Spinal cord (tissue), 10 donors: Measurements from ENCODE around the gene SIRT3. TPM values are rescaled to one million over a fixed set of nuclear protein-coding genes. Genes with fewer than 3 reads are reported as not detected.
A peak's percentile ranks its signal among the peaks of the same experiment; 100 is the strongest.

Source experiments
- DNase-seq, 6 donors: peaks; one replicate each; pipeline versions ENCODE4 v3.0.0 to v3.0.0-alpha.2; 2013 to 2015; ENCODE audit warnings: low spot score in 6 of 6, low read depth in 4 of 6
- H3K27ac ChIP-seq: one replicate; pipeline ENCODE4 v1.5.1; 2013; ENCODE audit warnings: low read depth, low read length, control low read depth
- H3K27me3 ChIP-seq: one replicate; pipeline ENCODE4 v1.6.1; 2013; ENCODE audit warnings: low read length; ENCODE audit not compliant: control insufficient read depth, insufficient read depth
- H3K36me3 ChIP-seq: one replicate; pipeline ENCODE4 v1.6.1; 2013; ENCODE audit warnings: low read length; ENCODE audit not compliant: control insufficient read depth, insufficient read depth
- H3K4me1 ChIP-seq: one replicate; pipeline ENCODE4 v1.6.1; 2013; ENCODE audit warnings: low read length; ENCODE audit not compliant: control insufficient read depth, insufficient read depth
- H3K4me3 ChIP-seq: one replicate; pipeline ENCODE4 v1.5.1; 2013; ENCODE audit warnings: low read depth, low read length, control low read depth
- H3K9me3 ChIP-seq: one replicate; pipeline ENCODE4 v1.6.1; 2013; ENCODE audit warnings: low read length; ENCODE audit not compliant: control insufficient read depth, insufficient read depth
- WGBS: methylation state at CpG from one replicate; pipeline ENCODE4 v1.1.5; 2013; ENCODE audit warnings: missing lambda C conversion rate; ENCODE audit not compliant: insufficient coverage; 5-methylcytosine and 5-hydroxymethylcytosine counted together
- polyA plus RNA-seq, 2 donors: library from polyadenylated mRNA; unstranded; fragments of 120-200 nt; gene quantifications; one replicate each; pipeline ENCODE4 v1.2.1, GENCODE V29; 2013; ENCODE audit not compliant: insufficient read length in 2 of 2
- total RNA-seq, 2 donors: library from RNA; depleted of rRNA in 1 of 2; stranded (reverse); fragments of 120-200 nt in 1 of 2; fragments of >200 nt in 1 of 2; gene quantifications; one replicate each; pipeline versions ENCODE4 v1.2.3 to v1.2.4, GENCODE V29; 2013 to 2014
- donor health status: healthy.

SIRT3 gene
- total and polyA plus RNA-seq, 4 donors: 15.3 to 58.0 (median 34.5) TPM

DNA sequence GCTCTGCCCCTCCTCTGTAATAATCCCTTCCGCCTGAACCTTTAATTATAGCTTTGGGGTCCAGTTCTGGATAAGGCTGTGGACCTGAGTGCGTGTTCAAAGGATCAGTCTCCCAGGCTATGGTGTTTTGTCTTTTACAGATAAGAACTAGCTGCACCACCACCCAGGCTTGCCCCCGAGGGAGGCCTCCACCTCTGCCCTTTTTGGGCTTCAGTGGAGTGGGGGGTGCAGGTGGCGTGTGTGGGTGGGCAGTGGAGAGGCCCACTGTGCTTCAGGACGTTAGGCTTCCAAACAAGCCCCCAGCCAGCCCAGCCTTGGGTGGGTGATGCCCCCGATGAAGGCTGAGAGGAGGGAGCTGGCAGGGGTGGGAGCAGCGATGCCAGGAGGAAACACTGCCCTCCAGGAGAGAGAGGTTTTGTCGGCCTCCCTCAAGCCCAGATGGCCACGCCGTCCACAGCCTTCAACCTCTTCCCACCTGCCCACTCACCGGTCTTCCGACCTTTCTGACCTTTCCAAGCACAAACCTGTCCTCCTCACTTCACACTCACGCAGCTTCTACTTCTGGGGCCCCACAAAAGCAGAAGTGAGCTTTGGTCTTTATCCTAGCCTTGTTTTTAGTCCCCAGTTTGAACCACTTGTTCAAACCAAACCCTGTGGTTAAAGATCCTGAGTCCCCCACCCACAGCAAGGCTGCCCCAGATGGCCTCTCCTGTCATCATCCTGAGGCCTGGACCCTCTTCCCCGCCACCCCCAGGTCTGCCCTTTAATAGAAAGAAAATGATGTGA is 21.0 kb upstream of the SIRT3 start:
- Histone ChIP-seq H3K4me3 (no peak overlapping the region), H3K4me1 (no peaks in the 10 kb centered on the region), H3K27ac (no peak overlapping the region), H3K9me3 (peaks cover 1% of the 10 kb centered on the region), H3K36me3 (peaks cover 19% of the 10 kb centered on the region), H3K27me3 (no peaks in the 10 kb centered on the region)
- WGBS: 78% methylated on average over 8 of the region's 14 CpGs
- DNase-seq: no peak

DNA sequence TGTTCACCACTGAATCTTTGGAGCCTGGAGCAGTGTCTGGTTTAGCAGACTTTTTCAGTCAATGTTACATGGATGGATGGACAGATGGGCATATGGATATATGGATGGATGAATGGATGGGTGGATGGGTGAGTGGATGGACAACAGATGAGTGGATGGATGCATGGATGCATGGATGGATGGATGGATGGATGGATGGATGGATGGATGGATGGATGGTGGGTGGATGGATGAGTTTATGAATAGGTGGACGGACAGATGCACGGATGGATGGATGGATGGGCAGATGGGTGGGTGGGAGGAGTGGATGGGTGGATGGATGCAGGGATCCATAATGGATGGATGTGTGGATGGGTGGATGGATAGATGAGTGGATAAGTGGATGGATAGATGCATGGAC is 19.7 kb upstream of the SIRT3 start:
- 100% methylated on average over 2 of the region's 2 CpGs for WGBS
- no peak overlapping the region for H3K4me3 ChIP-seq
- DNase-seq: no peak
- H3K36me3 ChIP-seq: peaks cover 28% of the 10 kb centered on the region
- no peaks in the 10 kb centered on the region for H3K27me3 ChIP-seq
- H3K9me3 ChIP-seq: no peaks in the 10 kb centered on the region
- H3K27ac ChIP-seq: no peak overlapping the region
- no peaks in the 10 kb centered on the region for H3K4me1 ChIP-seq

DNA sequence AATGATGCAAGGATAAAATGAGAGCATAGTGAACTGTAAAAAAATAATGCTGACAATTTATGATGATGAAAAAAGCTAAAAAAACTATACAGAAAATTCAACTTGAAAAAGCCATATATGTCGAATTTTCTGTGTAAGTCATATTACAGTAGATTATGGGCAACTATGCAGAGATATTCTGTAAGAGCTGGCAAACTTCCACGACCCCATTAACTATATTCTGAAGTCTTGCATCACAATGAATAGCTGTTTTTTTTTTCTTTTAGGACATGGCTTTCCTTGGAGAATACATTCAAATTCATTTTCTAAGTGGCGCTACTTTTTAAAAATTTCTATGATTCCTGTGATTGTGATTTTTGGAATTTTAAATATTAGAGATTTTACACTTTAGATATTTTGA is 19.0 kb upstream of the SIRT3 start:
- H3K36me3 ChIP-seq: peaks cover 32% of the 10 kb centered on the region
- no CpG with 5 or more reads among the region's 3 CpGs for WGBS
- DNase-seq: peak in 1 of 6 donors; percentile 2
- no peaks in the 10 kb centered on the region for H3K4me1 ChIP-seq
- H3K4me3 ChIP-seq: no peak overlapping the region
- H3K27me3 ChIP-seq: no peaks in the 10 kb centered on the region
- no peak overlapping the region for H3K27ac ChIP-seq
- no peaks in the 10 kb centered on the region for H3K9me3 ChIP-seq

DNA sequence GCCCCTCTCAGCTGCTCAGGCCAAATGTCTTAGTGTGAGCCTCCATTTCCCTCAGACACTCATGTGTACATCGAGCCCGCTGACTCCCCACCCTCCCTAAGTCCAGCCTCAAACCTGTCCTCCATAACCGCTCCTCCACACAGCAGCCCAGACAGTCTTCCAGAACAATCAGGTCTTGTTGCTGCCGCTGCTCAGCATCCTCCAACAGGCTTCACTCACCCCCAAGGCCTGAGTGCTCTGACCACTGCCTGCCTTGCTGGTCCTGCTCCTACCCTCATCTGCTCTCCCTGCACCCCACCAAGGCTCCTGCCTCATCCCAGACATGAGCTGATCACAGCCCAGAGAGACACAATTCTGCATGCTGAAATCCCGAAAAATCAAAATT is 17.7 kb upstream of the SIRT3 start:
- Histone ChIP-seq H3K4me1 (no peaks in the 10 kb centered on the region), H3K27me3 (no peaks in the 10 kb centered on the region), H3K9me3 (no peaks in the 10 kb centered on the region), H3K36me3 (peaks cover 41% of the 10 kb centered on the region), H3K4me3 (no peak overlapping the region), H3K27ac (no peak overlapping the region)
- DNase-seq: no peak
- WGBS: 92% methylated on average over 4 of the region's 5 CpGs

DNA sequence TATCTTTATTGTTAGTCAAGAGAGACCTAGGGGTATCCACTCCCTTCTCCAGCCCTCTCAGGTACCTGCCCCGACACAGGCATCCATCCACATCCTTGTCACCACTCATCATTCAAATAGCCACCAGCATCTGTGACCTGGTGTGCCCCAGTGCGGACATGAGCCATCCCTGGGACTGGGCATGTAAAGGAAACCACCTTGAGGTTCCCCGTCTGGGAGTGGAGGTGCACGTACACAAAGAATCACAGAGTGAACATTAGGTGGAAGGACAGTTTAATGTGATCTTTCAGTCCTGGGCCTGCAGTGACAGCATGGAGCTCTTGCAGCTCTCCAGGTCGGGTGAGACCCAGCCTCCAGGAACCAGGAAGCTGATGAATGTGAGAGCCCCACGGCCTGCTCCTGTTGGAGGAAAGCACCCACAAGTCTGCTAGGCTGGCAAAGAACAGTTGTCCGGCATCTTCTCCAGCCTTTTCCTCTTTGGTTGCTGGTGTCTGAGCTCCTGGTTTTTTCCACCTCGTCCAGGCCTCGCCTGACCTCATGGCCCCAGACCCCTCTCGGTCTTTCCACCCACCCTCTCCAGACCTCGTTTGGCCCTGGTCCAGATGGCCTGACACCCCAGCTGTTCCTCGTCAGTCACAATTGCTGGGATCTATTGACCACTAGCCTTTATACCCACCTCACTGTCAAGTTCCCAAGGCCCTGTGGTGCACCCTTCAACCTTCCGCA is 17.2 kb upstream of the SIRT3 start:
- peaks cover 44% of the 10 kb centered on the region for H3K36me3 ChIP-seq
- H3K27ac ChIP-seq: no peak overlapping the region
- H3K9me3 ChIP-seq: no peaks in the 10 kb centered on the region
- H3K27me3 ChIP-seq: no peaks in the 10 kb centered on the region
- H3K4me1 ChIP-seq: no peaks in the 10 kb centered on the region
- no peak overlapping the region for H3K4me3 ChIP-seq
- DNase-seq: no peak
- 80% methylated on average over 12 of the region's 13 CpGs for WGBS

DNA sequence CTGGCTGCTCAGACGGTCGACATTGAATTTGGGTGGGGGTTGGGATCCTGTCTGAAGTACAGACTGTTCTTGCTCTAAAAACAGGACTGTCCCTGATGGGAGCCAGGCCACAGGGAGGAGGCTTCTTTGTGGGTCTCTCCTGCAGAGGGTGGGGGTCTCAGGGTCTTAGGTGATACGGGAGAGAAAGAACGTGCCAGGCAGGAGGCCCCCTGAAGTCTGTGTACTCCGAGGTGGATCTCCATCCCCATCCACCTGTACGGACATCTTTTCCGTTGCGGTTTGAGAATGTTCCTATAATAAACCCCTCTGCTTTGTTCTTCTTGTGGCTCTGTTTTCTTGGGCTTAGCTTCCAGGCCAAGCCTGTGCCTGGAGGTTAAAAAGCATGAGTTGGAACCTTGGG is 16.5 kb upstream of the SIRT3 start:
- Histone ChIP-seq H3K9me3 (no peaks in the 10 kb centered on the region), H3K27me3 (no peaks in the 10 kb centered on the region), H3K4me1 (no peaks in the 10 kb centered on the region), H3K36me3 (peaks cover 47% of the 10 kb centered on the region), H3K4me3 (no peak overlapping the region), H3K27ac (no peak overlapping the region)
- whole genome bisulfite sequencing: 91% methylated on average over 2 of the region's 8 CpGs
- no peak for DNase-seq

DNA sequence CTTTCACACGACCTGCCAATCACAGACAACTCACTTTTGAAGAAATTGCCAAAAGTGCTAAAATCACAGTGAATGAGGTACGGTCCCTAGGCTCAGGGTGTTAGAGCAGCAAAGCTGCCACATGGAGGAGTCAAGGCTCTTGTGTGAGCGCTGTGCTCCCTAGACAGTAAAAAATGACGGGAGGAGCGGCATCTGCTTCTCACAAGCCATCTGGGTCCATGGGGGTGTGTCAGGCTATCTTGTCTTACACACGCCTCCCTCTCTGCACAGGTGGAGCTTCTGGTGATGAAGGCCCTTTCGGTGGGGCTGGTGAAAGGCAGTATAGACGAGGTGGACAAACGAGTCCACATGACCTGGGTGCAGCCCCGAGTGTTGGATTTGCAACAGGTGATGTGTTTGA is 15.4 kb upstream of the SIRT3 start:
- Histone ChIP-seq H3K36me3 (peaks cover 54% of the 10 kb centered on the region), H3K4me3 (no peak overlapping the region)
- no peak for DNase-seq

DNA sequence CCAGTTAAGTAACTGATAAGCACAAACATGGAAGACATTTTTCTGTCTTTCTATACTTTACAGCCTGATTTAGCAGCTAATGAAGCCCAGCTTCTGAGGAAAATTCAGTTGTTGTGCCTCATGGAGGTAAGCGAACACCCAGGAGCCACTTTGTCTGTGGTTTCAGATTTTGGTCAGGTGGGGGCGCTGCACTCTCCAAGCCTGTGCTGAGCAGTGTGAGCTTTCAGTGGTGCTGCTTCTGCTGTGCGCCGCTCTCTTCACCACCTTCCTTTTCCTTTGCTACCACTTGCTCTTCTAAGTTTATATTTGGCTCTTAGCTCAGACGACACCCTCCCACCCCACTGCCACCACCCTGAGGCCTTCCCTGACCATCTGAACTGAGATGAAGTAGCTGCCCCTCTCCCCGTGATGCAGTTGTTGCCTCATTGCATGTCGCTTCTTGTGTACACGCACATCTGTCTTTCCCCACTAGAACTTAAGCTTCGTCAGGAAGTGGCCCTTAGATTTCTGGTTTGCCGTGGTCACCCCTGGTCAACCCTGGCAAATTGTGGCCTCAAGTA is 14.7 kb upstream of the SIRT3 start:
- peak in 2 of 6 donors; percentile 38 to 51 for DNase-seq
- no peaks in the 10 kb centered on the region for H3K27me3 ChIP-seq
- 75% methylated on average over 10 of the region's 10 CpGs for WGBS
- no peaks in the 10 kb centered on the region for H3K4me1 ChIP-seq
- no peaks in the 10 kb centered on the region for H3K9me3 ChIP-seq
- H3K36me3 ChIP-seq: peaks cover 61% of the 10 kb centered on the region
- H3K4me3 ChIP-seq: no peak overlapping the region
- no peak overlapping the region for H3K27ac ChIP-seq

More for the DNA sequence above, 15.4 kb upstream of the SIRT3 start:
- Histone ChIP-seq H3K9me3 (no peaks in the 10 kb centered on the region), H3K27me3 (no peaks in the 10 kb centered on the region), H3K27ac (no peak overlapping the region), H3K4me1 (no peaks in the 10 kb centered on the region)
- WGBS: 93% methylated on average over 8 of the region's 10 CpGs

DNA sequence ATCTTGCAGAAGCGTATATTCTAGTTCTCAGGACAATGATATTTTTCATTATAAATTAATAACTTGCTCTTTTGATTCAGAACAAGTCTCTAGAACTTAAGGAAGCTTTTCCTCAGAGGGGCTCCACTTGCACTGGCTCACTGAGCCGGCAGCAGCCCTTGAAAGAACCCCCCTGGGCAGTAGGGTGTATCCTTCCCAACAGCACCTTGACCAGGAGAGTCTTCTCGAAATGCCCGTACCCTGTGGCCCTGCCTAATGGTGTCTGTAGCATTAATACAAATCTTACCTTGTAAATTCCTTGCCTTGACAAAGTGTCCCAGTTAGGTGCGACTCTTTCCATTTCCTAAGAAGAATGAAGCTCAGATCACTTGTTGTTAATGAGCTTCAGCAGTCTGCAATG is 14.1 kb upstream of the SIRT3 start:
- Histone ChIP-seq H3K9me3 (no peaks in the 10 kb centered on the region), H3K27me3 (no peaks in the 10 kb centered on the region), H3K4me3 (no peak overlapping the region), H3K4me1 (no peaks in the 10 kb centered on the region), H3K27ac (no peak overlapping the region), H3K36me3 (peaks cover 66% of the 10 kb centered on the region)
- no peak for DNase-seq
- 69% methylated on average over 1 of the region's 5 CpGs for WGBS
